A673 (cell line): ENCODE results near the gene COLGALT1.

Source experiments
- EZH2 ChIP-seq: fragments of 200-600 bp; sonication (generic); IDR thresholded peaks from 2 replicates; pipeline ENCODE4 v1.6.1; 2017; ENCODE audit warnings: borderline replicate concordance, low read depth, mild to moderate bottlenecking, mixed read lengths, antibody characterized with exemption, low read length; ENCODE audit not compliant: poor library complexity, severe bottlenecking
- TF ChIP-seq, protein P1 (sequence below): fragments of 300-800, 200-600 bp; sonication (generic); conservative IDR thresholded peaks from 2 replicates; pipeline ENCODE4 v1.5.1; 2017; ENCODE audit warnings: low read depth, mild to moderate bottlenecking, antibody characterized with exemption, low read length, moderate library complexity, mixed read lengths

GRCh38 chr19:17555929-17556813 is 722 bp downstream of the COLGALT1 start:
- TF ChIP-seq EZH2: no peak
- TF ChIP-seq, protein P1, sequence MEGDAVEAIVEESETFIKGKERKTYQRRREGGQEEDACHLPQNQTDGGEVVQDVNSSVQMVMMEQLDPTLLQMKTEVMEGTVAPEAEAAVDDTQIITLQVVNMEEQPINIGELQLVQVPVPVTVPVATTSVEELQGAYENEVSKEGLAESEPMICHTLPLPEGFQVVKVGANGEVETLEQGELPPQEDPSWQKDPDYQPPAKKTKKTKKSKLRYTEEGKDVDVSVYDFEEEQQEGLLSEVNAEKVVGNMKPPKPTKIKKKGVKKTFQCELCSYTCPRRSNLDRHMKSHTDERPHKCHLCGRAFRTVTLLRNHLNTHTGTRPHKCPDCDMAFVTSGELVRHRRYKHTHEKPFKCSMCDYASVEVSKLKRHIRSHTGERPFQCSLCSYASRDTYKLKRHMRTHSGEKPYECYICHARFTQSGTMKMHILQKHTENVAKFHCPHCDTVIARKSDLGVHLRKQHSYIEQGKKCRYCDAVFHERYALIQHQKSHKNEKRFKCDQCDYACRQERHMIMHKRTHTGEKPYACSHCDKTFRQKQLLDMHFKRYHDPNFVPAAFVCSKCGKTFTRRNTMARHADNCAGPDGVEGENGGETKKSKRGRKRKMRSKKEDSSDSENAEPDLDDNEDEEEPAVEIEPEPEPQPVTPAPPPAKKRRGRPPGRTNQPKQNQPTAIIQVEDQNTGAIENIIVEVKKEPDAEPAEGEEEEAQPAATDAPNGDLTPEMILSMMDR: no peak
